GM04503 (cell line): ENCODE measurements around the gene USP34.
A peak's percentile ranks its signal among the peaks of the same experiment; 100 is the strongest.

Experiments used
- DNase-seq: peaks from one replicate; pipeline ENCODE4 v3.0.0-alpha.2; 2012; ENCODE audit warnings: low read depth

The USP34 gene

GRCh38 chr2:61368687-61369665 lies 101.9 kb downstream of the USP34 start:
- DNase-seq, result no peak

GRCh38 chr2:61367177-61367576 lies 103.7 kb downstream of the USP34 start:
- no peak for DNase-seq

- no peak for DNase-seq
These were observed 107.3 kb downstream of the USP34 start for GRCh38 chr2:61363580-61363979.

GRCh38 chr2:61362873-61363272 lies 108.0 kb downstream of the USP34 start:
- DNase-seq, result no peak

- no peak for DNase-seq
These were observed 109.8 kb downstream of the USP34 start for GRCh38 chr2:61361068-61361467.

GRCh38 chr2:61359058-61359457 lies 111.8 kb downstream of the USP34 start:
- no peak for DNase-seq

- no peak for DNase-seq
These were observed 113.2 kb downstream of the USP34 start for GRCh38 chr2:61357681-61358080.

GRCh38 chr2:61356958-61357350 lies 113.9 kb downstream of the USP34 start:
- DNase-seq, result peak; percentile 30

GRCh38 chr2:61356261-61356957 lies 114.5 kb downstream of the USP34 start:
- DNase-seq, result peak; percentile 34

- no peak for DNase-seq
These were observed 116.2 kb downstream of the USP34 start for GRCh38 chr2:61354543-61355197.

- no peak for DNase-seq
These were observed 117.0 kb downstream of the USP34 start for GRCh38 chr2:61353909-61354308.

GRCh38 chr2:61350777-61351176 lies 120.1 kb downstream of the USP34 start:
- DNase-seq, result no peak

- DNase-seq, result no peak
These were observed 127.7 kb downstream of the USP34 start for GRCh38 chr2:61343141-61343540.

- DNase-seq, result no peak
These were observed 130.6 kb downstream of the USP34 start for GRCh38 chr2:61340242-61340641.

GRCh38 chr2:61338447-61338846 lies 132.4 kb downstream of the USP34 start:
- no peak for DNase-seq

GRCh38 chr2:61335187-61335586 lies 135.7 kb downstream of the USP34 start:
- DNase-seq, result no peak

- no peak for DNase-seq
These were observed 136.4 kb downstream of the USP34 start for GRCh38 chr2:61334466-61334865.

- peak; percentile 64 for DNase-seq
These were observed 142.1 kb downstream of the USP34 start for GRCh38 chr2:61328707-61329251.

- no peak for DNase-seq
These were observed 143.7 kb downstream of the USP34 start for GRCh38 chr2:61327173-61327572.

- DNase-seq, result no peak
These were observed 144.5 kb downstream of the USP34 start for GRCh38 chr2:61326423-61326822.

- no peak for DNase-seq
These were observed 150.7 kb downstream of the USP34 start for GRCh38 chr2:61320181-61320580.

- no peak for DNase-seq
These were observed 152.3 kb downstream of the USP34 start for GRCh38 chr2:61318553-61318952.
